Body of pancreas (tissue), 4 donors: Measurements from ENCODE around the gene GPHB5. TPM values are rescaled to one million over a fixed set of nuclear protein-coding genes. Genes with fewer than 3 reads are reported as not detected.

Source experiments
- ATAC-seq: fragments of 150-250 bp; one replicate; pipeline ENCODE4 v1.9.1; 2016
- DNase-seq, 4 donors: peaks; one replicate each; pipeline ENCODE4 v3.0.0-alpha.2; 2019
- H3K27ac ChIP-seq, 4 donors: fragments of 200-600 bp; sonication (generic); 1 replicate in 3 of 4; 2 replicates in 1 of 4; pipeline versions ENCODE4 v1.5.1 to v1.6.1; 2016 to 2019; ENCODE audit warnings: mild to moderate bottlenecking in 1 of 4, mixed read lengths in 1 of 4, moderate library complexity in 1 of 4
- H3K27me3 ChIP-seq, 2 donors: fragments of 200-600 bp; sonication (generic); one replicate each; pipeline ENCODE4 v1.6.0; 2016; ENCODE audit warnings: mild to moderate bottlenecking in 1 of 2
- H3K36me3 ChIP-seq, 2 donors: fragments of 200-600 bp; sonication (generic); replicated peaks in 1 of 2; 2 replicates each; pipeline ENCODE4 v1.5.1; 2016; ENCODE audit warnings: low read depth in 2 of 2; ENCODE audit not compliant: insufficient read depth in 1 of 2
- H3K4me1 ChIP-seq: fragments of 200-600 bp; sonication (generic); one replicate; pipeline ENCODE4 v1.6.0; 2016
- H3K4me3 ChIP-seq, 2 donors: fragments of 200-600 bp; sonication (generic); 1 replicate in 1 of 2; 2 replicates in 1 of 2; pipeline ENCODE4 v1.5.1; 2016 to 2019
- H3K9me3 ChIP-seq, 3 donors: fragments of 200-600 bp; sonication (generic); 1 replicate in 2 of 3; 2 replicates in 1 of 3; pipeline ENCODE4 v1.5.1; 2016
- CTCF ChIP-seq, 7 experiments: fragments of 450-650 bp in 4 of 7; fragments of 200-600 bp in 3 of 7; sonication (generic) in 3 of 7; IDR thresholded peaks; one replicate each; pipeline ENCODE4 v1.5.1; 2016 to 2019; ENCODE audit warnings: antibody characterized with exemption in 7 of 7
- POLR2A ChIP-seq, 3 donors: fragments of 450-650 bp; IDR thresholded peaks; one replicate each; pipeline ENCODE4 v1.6.1; 2016; ENCODE audit warnings: antibody characterized with exemption in 3 of 3, mild to moderate bottlenecking in 2 of 3
- WGBS, 2 donors: methylation state at CpG; one replicate each; pipeline ENCODE4 v1.1.5; 2017; 5-methylcytosine and 5-hydroxymethylcytosine counted together
- intact Hi-C: fragments of 100-400 bp; cut with DNase I; formaldehyde crosslinking; loops from one replicate; pipeline ENCODE4 v1.15.1; 2023
- total RNA-seq, 2 donors: library from RNA; depleted of rRNA; stranded (reverse); fragments of >200 nt; gene quantifications; one replicate each; pipeline ENCODE4 v1.1.0, GENCODE V29; 2016

GPHB5 gene
- total RNA-seq, 2 donors from 2014 or later = not detected

GRCh38 chr14:63328787-63329737, 10.3 kb upstream of the GPHB5 start:
- Histone ChIP-seq H3K4me1 (no peaks in the 10 kb centered on the region), H3K9me3 (no peaks in the 10 kb centered on the region), H3K27me3 (no peaks in the 10 kb centered on the region), H3K27ac (no peak overlapping the region), H3K36me3 (no peaks in the 10 kb centered on the region), H3K4me3 (no peak overlapping the region)
- TF ChIP-seq CTCF (IDR thresholded peaks at IDR 0.05) (no peak), POLR2A (IDR thresholded peaks at IDR 0.05) (no peak)
- WGBS, 2 donors = 64 to 67% methylated on average over 6 of the region's 6 CpGs
- no peak for ATAC-seq
- no peak for DNase-seq
- intact Hi-C loops = no loop called here

GRCh38 chr14:63326840-63327239, 8.1 kb upstream of the GPHB5 start:
- ATAC-seq (no peak), DNase-seq (no peak)
- Histone ChIP-seq H3K36me3 (no peaks in the 10 kb centered on the region), H3K4me3 (no peak overlapping the region), H3K9me3 (no peaks in the 10 kb centered on the region), H3K4me1 (no peaks in the 10 kb centered on the region), H3K27ac (no peak overlapping the region), H3K27me3 (no peaks in the 10 kb centered on the region)
- intact Hi-C loops = no loop called here
- TF ChIP-seq CTCF (IDR thresholded peaks at IDR 0.05) (no peak), POLR2A (IDR thresholded peaks at IDR 0.05) (no peak)
- 84 to 88% methylated on average over 5 of the region's 5 CpGs for WGBS, 2 donors

- 43 to 44% methylated on average over 9 of the region's 9 CpGs for WGBS, 2 donors
- no peak for TF ChIP-seq POLR2A (IDR thresholded peaks at IDR 0.05)
- no peak for TF ChIP-seq CTCF (IDR thresholded peaks at IDR 0.05)
- Histone ChIP-seq H3K27ac (no peak overlapping the region), H3K36me3 (no peaks in the 10 kb centered on the region), H3K9me3 (no peaks in the 10 kb centered on the region), H3K27me3 (no peaks in the 10 kb centered on the region), H3K4me1 (no peaks in the 10 kb centered on the region), H3K4me3 (no peak overlapping the region)
- DNase-seq = no peak
- no peak for ATAC-seq
- intact Hi-C loops = no loop called here
Measured at GRCh38 chr14:63322897-63323573, 4.3 kb upstream of the GPHB5 start.

GRCh38 chr14:63322472-63322871, 3.7 kb upstream of the GPHB5 start:
- H3K27ac ChIP-seq = no peak overlapping the region
- no peaks in the 10 kb centered on the region for H3K27me3 ChIP-seq
- no peaks in the 10 kb centered on the region for H3K4me1 ChIP-seq
- no peaks in the 10 kb centered on the region for H3K36me3 ChIP-seq
- no peak for DNase-seq
- TF ChIP-seq POLR2A (IDR thresholded peaks at IDR 0.05) (no peak), CTCF (IDR thresholded peaks at IDR 0.05) (no peak)
- 90 to 93% methylated on average over 1 of the region's 1 CpG for WGBS, 2 donors
- H3K4me3 ChIP-seq = no peak overlapping the region
- ATAC-seq = no peak
- H3K9me3 ChIP-seq = no peaks in the 10 kb centered on the region
- intact Hi-C loops = no loop called here
